ENCODE measurements around the gene IL36B.
A peak's percentile ranks its signal among the peaks of the same experiment; 100 is the strongest.

IL36B gene

GRCh38 chr2:113091231-113091896 is 38.7 kb upstream of the IL36B start:
- no peak for TF ChIP-seq CTCF (IDR thresholded peaks at IDR 0.05; ENCODE audit: borderline replicate concordance, insufficient read depth, low read depth, low read length)
- no peak overlapping the region for H3K4me3 ChIP-seq (ENCODE audit: low read depth, low read length)

DNA sequence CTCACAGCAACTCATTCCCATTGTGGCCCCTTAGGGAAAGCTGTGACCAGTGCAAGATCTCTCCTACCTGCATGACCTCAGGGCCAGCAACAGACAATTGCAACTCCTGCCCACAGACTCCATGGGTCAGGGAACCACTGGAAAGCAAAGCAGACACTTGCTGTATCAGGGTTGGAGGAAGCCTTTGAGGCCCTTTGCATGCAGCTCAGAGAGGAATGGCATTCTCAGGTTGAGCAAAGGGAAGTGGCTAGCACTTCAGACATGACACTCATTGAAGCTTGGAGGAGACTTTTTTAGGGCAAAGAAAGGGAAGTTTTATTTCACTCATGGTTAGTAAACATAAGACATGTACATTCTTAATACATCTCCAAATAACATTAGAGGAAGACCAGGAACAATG is 37.2 kb upstream of the IL36B start:
- TF ChIP-seq CTCF (IDR thresholded peaks at IDR 0.05; ENCODE audit: borderline replicate concordance, insufficient read depth, low read depth, low read length), result no peak
- no peak overlapping the region for H3K4me3 ChIP-seq (ENCODE audit: low read depth, low read length)

DNA sequence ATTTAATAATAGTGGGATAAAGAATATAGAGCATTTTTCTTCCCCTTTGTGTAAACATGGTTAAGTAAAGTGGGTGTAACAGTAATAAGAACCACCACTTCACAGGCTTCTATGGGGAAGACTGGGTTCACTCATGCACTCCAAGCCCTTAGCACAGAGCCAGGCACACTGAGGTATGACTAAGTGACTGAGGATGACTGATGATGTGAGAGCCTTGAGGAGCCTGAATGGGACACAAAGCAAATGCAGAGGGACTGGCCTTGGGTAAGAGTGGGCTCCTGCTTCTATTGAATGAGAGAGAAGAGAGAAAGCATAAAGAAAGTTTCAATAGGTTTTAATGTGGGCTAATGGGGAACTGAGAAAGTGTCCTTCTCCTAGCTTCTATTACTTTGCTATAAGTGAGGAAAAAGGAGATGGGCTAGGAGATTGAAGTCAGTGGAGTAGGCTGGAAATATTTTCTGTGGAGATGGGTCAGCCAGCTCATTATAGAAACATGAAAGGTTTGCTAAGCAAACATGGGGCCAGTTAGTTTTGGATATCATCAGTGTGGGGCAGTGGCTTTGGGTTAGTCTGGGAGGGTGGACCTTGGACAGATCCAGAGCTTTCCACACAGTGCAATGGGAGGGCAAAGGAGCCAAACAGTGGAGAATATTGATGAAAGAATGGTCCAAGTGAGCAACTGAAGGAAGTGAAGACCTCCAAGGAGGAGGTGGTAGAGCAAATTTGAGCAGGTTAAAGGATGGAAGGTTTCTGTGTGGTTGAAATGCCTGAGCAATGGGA is 35.7 kb upstream of the IL36B start:
- no peak overlapping the region for H3K4me3 ChIP-seq (ENCODE audit: low read depth, low read length)
- no peak for TF ChIP-seq CTCF (IDR thresholded peaks at IDR 0.05; ENCODE audit: borderline replicate concordance, insufficient read depth, low read depth, low read length)

DNA sequence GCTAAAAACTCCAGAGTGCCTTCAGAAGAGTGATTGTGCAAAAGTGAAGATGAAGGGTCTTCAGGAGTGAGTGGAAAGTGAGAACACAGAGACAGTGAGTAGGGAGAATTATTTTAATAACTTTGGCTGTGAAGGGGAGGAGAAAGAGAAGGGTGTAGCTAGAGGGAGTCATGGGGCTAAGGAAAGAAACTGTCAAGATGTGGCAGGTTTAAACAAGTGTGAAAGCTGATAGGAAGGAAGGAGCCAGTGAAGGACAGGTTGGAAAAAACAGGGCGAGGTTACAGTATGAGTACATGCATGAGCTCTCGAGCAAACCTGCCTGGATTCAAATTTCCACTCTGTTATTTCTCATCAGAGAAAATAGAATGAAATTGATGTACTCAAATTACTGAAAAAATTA is 32.9 kb upstream of the IL36B start:
- no peak for TF ChIP-seq CTCF (IDR thresholded peaks at IDR 0.05; ENCODE audit: borderline replicate concordance, insufficient read depth, low read depth, low read length)
- no peak overlapping the region for H3K4me3 ChIP-seq (ENCODE audit: low read depth, low read length)

GRCh38 chr2:113084249-113085000 is 31.8 kb upstream of the IL36B start:
- H3K4me3 ChIP-seq (ENCODE audit: low read depth, low read length), result no peak overlapping the region
- TF ChIP-seq CTCF (IDR thresholded peaks at IDR 0.05; ENCODE audit: borderline replicate concordance, insufficient read depth, low read depth, low read length), result peak; percentile 39; the same call in 1 of the 2 replicates

- TF ChIP-seq CTCF (IDR thresholded peaks at IDR 0.05; ENCODE audit: borderline replicate concordance, insufficient read depth, low read depth, low read length), result no peak
- no peak overlapping the region for H3K4me3 ChIP-seq (ENCODE audit: low read depth, low read length)
Observed at GRCh38 chr2:113083296-113083695, 30.6 kb upstream of the IL36B start.
